Fibroblast of lung (primary cell): Measurements from ENCODE around the gene SLC5A10.

Source experiments
- CTCF ChIP-seq, 2 donors: IDR thresholded peaks in 1 of 2; conservative IDR thresholded peaks in 1 of 2; 1 replicate in 1 of 2; 2 replicates in 1 of 2; pipeline ENCODE4 v1.5.1; 2011 to 2012; ENCODE audit warnings: low read length in 2 of 2, control low read depth in 1 of 2, inconsistent platforms in 1 of 2, low read depth in 1 of 2, mild to moderate bottlenecking in 1 of 2
- EZH2 ChIP-seq: IDR thresholded peaks from 2 replicates; pipeline ENCODE4 v1.5.1; 2012; ENCODE audit warnings: low read length, control low read depth, mild to moderate bottlenecking; ENCODE audit errors: missing control alignments

- TF ChIP-seq CTCF (conservative IDR thresholded peaks at IDR 0.05 in 1 of 2, IDR thresholded peaks at IDR 0.05 in 1 of 2; ENCODE audit: low read depth in 1 of 2, low read length in 2 of 2) (no peak), EZH2 (no peak)
Observed at GRCh38 chr17:18948476-18949006, 3.4 kb upstream of the SLC5A10 start.
